HL-60 (cell line): Measurements from ENCODE around the gene CFAP46.

ENCODE experiments used
- CTCF ChIP-seq: IDR thresholded peaks from one replicate; pipeline ENCODE4 v1.5.1; 2011; ENCODE audit warnings: low read length, control low read depth, inconsistent platforms; ENCODE audit not compliant: insufficient read depth
- GABPA ChIP-seq: IDR thresholded peaks from 2 replicates; pipeline ENCODE4 v1.6.1; 2012; ENCODE audit warnings: low read depth
- POLR2AphosphoS5 ChIP-seq: IDR thresholded peaks from 2 replicates; pipeline ENCODE4 v1.6.1; 2012; ENCODE audit warnings: low read depth
- REST ChIP-seq: IDR thresholded peaks from 2 replicates; pipeline ENCODE4 v1.6.1; 2012; ENCODE audit warnings: low read depth; ENCODE audit not compliant: insufficient replicate concordance
- SPI1 ChIP-seq: IDR thresholded peaks from 2 replicates; pipeline ENCODE4 v1.6.1; 2012; ENCODE audit warnings: low read depth, mild to moderate bottlenecking, borderline replicate concordance

- no peak for TF ChIP-seq CTCF
- no peak for TF ChIP-seq POLR2AphosphoS5
- TF ChIP-seq GABPA: no peak
- TF ChIP-seq SPI1: no peak
- no peak for TF ChIP-seq REST
Measured at GRCh38 chr10:132961787-132962622, 19.6 kb upstream of the CFAP46 start.
